Non-pigmented ciliary epithelial cell (primary cell): ENCODE results near the gene LCN6.
"Not testable (repeated sequence)": the region's sequence is repeated elsewhere in the genome, so short reads cannot be mapped to it uniquely, and the experiment has no call there.

ENCODE experiments used
- DNase-seq: peaks from one replicate; pipeline ENCODE4 v3.0.0-alpha.2; 2010; ENCODE audit warnings: low read depth

The LCN6 gene

GRCh38 chr9:136759436-136760325 lies 11.4 kb upstream of the LCN6 start:
- no peak for DNase-seq

GRCh38 chr9:136759001-136759400 lies 10.7 kb upstream of the LCN6 start:
- DNase-seq = no peak

- no peak for DNase-seq
Observed at GRCh38 chr9:136757751-136758140, 9.4 kb upstream of the LCN6 start.

- no peak for DNase-seq
Observed at GRCh38 chr9:136757328-136757727, 9.0 kb upstream of the LCN6 start.

- no peak for DNase-seq
Observed at GRCh38 chr9:136756836-136757235, 8.5 kb upstream of the LCN6 start.

GRCh38 chr9:136756134-136756438 lies 7.8 kb upstream of the LCN6 start:
- no peak for DNase-seq

- not testable (repeated sequence) for DNase-seq
Observed at GRCh38 chr9:136755302-136756133, 7.2 kb upstream of the LCN6 start.

- DNase-seq = no peak
Observed at GRCh38 chr9:136754626-136755301, 6.4 kb upstream of the LCN6 start.

GRCh38 chr9:136754059-136754572 lies 5.8 kb upstream of the LCN6 start:
- DNase-seq = no peak

GRCh38 chr9:136753371-136754058 lies 5.2 kb upstream of the LCN6 start:
- no peak for DNase-seq

- no peak for DNase-seq
Observed at GRCh38 chr9:136751814-136752213, 3.5 kb upstream of the LCN6 start.

- DNase-seq = no peak
Observed at GRCh38 chr9:136751244-136751643, 2.9 kb upstream of the LCN6 start.

GRCh38 chr9:136750526-136750925 lies 2.2 kb upstream of the LCN6 start:
- no peak for DNase-seq

- no peak for DNase-seq
Observed at GRCh38 chr9:136748666-136749611, 614 bp upstream of the LCN6 start.

- DNase-seq = no peak
Observed at GRCh38 chr9:136747161-136748060, 914 bp downstream of the LCN6 start.

GRCh38 chr9:136746621-136747020 lies 1.7 kb downstream of the LCN6 start:
- DNase-seq = no peak

- no peak for DNase-seq
Observed at GRCh38 chr9:136746155-136746490, 2.2 kb downstream of the LCN6 start.

GRCh38 chr9:136745389-136746154 lies 2.8 kb downstream of the LCN6 start:
- DNase-seq = no peak

- DNase-seq = no peak
Observed at GRCh38 chr9:136744773-136745172, 3.6 kb downstream of the LCN6 start.
